HepG2 (cell line): Measurements from ENCODE around the gene SGCB. TPM values are rescaled to one million over a fixed set of nuclear protein-coding genes. Genes with fewer than 3 reads are reported as not detected.

Source experiments
- ATAC-seq: fragments of 200-7000 bp; cut with Tn5 transposase; 3 replicates; pipeline ENCODE4 v1.9.1; 2020; ENCODE audit warnings: mild to moderate bottlenecking, moderate library complexity
- BruUV-seq: library from RNA; stranded (reverse); fragments of 400-500 nt; replicated peaks from 2 replicates; lab custom pipeline; 2021; lab: Mats Ljungman, UMichigan
- CTCF ChIA-PET: fragments of 300-600 bp; formaldehyde crosslinking; extraction: SDS; loops from one replicate; lab custom pipeline; 2021; ENCODE audit warnings: low total read pairs, inconsistent platforms, low intra/inter-chr PET ratio; lab: Yijun Ruan, JAX
- POLR2A ChIA-PET: fragments of 350-600 bp; sonication (Branson Sonifier 250); formaldehyde crosslinking; loops from one replicate; lab custom pipeline; 2020; ENCODE audit warnings: antibody characterized with exemption, inconsistent platforms; lab: Yijun Ruan, JAX
- DNase-seq: peaks from one replicate; pipeline ENCODE4 v3.0.0-alpha.2; 2015; ENCODE audit warnings: low spot score
- FAIRE-seq: peaks from 3 replicates; lab custom pipeline; 2011; peaks lifted over from hg19 to GRCh38; lab: Jason Lieb, UNC
- H2AFZ ChIP-seq: one replicate; pipeline ENCODE4 v1.6.1; 2011; ENCODE audit warnings: low read length, inconsistent platforms
- H3K27ac ChIP-seq: fragments of 300-600 bp; 3 replicates; pipeline ENCODE4 v1.8.0; 2011; ENCODE audit warnings: mixed run types, mild to moderate bottlenecking, mixed read lengths, low read length, inconsistent platforms; ENCODE audit not compliant: insufficient read depth; ENCODE audit errors: extremely low read length
- H3K27me3 ChIP-seq, 2 experiments: fragments of 200-600 bp in 1 of 2; 2 replicates in 1 of 2; 3 replicates in 1 of 2; pipeline versions ENCODE4 v1.6.0 to v1.8.0; 2011; ENCODE audit warnings: low read length in 2 of 2, mild to moderate bottlenecking in 2 of 2, moderate library complexity in 2 of 2, inconsistent platforms in 1 of 2; ENCODE audit not compliant: insufficient read depth in 2 of 2, control insufficient read depth in 1 of 2
- H3K36me3 ChIP-seq, 2 experiments: fragments of 200-600 bp in 1 of 2; replicated peaks in 1 of 2; 2 replicates in 1 of 2; 3 replicates in 1 of 2; pipeline versions ENCODE4 v1.5.1 to v1.8.0; 2011; ENCODE audit warnings: low read length in 2 of 2, inconsistent platforms in 1 of 2; ENCODE audit not compliant: insufficient read depth in 2 of 2, control insufficient read depth in 1 of 2
- H3K4me1 ChIP-seq: 2 replicates; pipeline ENCODE4 v1.5.1; 2012; ENCODE audit warnings: low read length, inconsistent platforms; ENCODE audit not compliant: insufficient read depth
- H3K4me2 ChIP-seq: 2 replicates; pipeline ENCODE4 v1.6.0; 2011; ENCODE audit warnings: low read depth, low read length, inconsistent platforms
- H3K4me3 ChIP-seq, 3 experiments: fragments of 200-600 bp in 1 of 3; sonication (generic), shearing (Covaris generic) in 1 of 3; replicated peaks in 1 of 3; 2 replicates each; pipeline ENCODE4 v1.5.1; 2011 to 2016; ENCODE audit warnings: low read length in 3 of 3, inconsistent platforms in 2 of 3, low read depth in 2 of 3, mild to moderate bottlenecking in 2 of 3, control low read depth in 1 of 3, mixed read lengths in 1 of 3; ENCODE audit not compliant: insufficient read depth in 1 of 3
- H3K79me2 ChIP-seq: one replicate; pipeline ENCODE4 v1.6.1; 2011; ENCODE audit warnings: low read length, inconsistent platforms; ENCODE audit not compliant: insufficient read depth
- H3K9ac ChIP-seq: 2 replicates; pipeline ENCODE4 v1.6.0; 2011; ENCODE audit warnings: mild to moderate bottlenecking, low read depth, low read length, inconsistent platforms; ENCODE audit not compliant: insufficient read depth
- H3K9me3 ChIP-seq: 2 replicates; pipeline ENCODE4 v1.5.1; 2012; ENCODE audit warnings: mild to moderate bottlenecking, low read length
- H4K20me1 ChIP-seq: 2 replicates; pipeline ENCODE4 v1.6.0; 2011; ENCODE audit warnings: inconsistent platforms, mild to moderate bottlenecking, low read length, moderate library complexity; ENCODE audit not compliant: insufficient read depth
- ATF7-NPFF ChIP-seq: sonication (generic); formaldehyde crosslinking; IDR thresholded peaks from 2 replicates; pipeline ENCODE4 v1.8.1; 2023; ENCODE audit warnings: mild to moderate bottlenecking, low read depth, missing genetic modification reagents, moderate library complexity
- ELF1 ChIP-seq: sonication (generic); formaldehyde crosslinking; IDR thresholded peaks from 2 replicates; pipeline ENCODE4 v1.4.0; 2020; ENCODE audit warnings: missing genetic modification reagents
- HNRNPUL1 ChIP-seq: fragments of 200-400 bp; formaldehyde crosslinking; IDR thresholded peaks from 2 replicates; pipeline ENCODE4 v1.6.1; 2017; ENCODE audit warnings: low read depth, mild to moderate bottlenecking, low read length, moderate library complexity
- HOXA7 ChIP-seq: sonication (generic); formaldehyde crosslinking; IDR thresholded peaks from 2 replicates; pipeline ENCODE4 v1.8.1; 2022; ENCODE audit warnings: mild to moderate bottlenecking, missing genetic modification reagents, moderate library complexity
- JARID2 ChIP-seq: sonication (generic); formaldehyde crosslinking; IDR thresholded peaks from 2 replicates; pipeline ENCODE4 v1.8.1; 2023; ENCODE audit warnings: missing genetic modification reagents, inconsistent platforms; ENCODE audit not compliant: insufficient replicate concordance
- SMARCC2 ChIP-seq: fragments of 450-650 bp; IDR thresholded peaks from 2 replicates; pipeline ENCODE4 v1.6.1; 2017; ENCODE audit warnings: antibody characterized with exemption, mild to moderate bottlenecking
- ZNF138 ChIP-seq: sonication (generic); formaldehyde crosslinking; IDR thresholded peaks from 2 replicates; pipeline ENCODE4 v1.5.0; 2020; ENCODE audit warnings: mild to moderate bottlenecking, low read depth, missing genetic modification reagents
- ZNF557 ChIP-seq: sonication (generic); formaldehyde crosslinking; IDR thresholded peaks from 2 replicates; pipeline ENCODE4 v1.4.0; 2020; ENCODE audit warnings: missing genetic modification reagents
- ZNF83 ChIP-seq: sonication (generic); formaldehyde crosslinking; IDR thresholded peaks from 2 replicates; pipeline ENCODE4 v1.4.0; 2020; ENCODE audit warnings: missing genetic modification reagents, mild to moderate bottlenecking, borderline replicate concordance
- WGBS: methylation state at CpG from one replicate; pipeline ENCODE4 v1.1.6; 2017; ENCODE audit warnings: low lambda C conversion rate; 5-methylcytosine and 5-hydroxymethylcytosine counted together
- in situ Hi-C: cut with HindIII; loops from 2 replicates; pipeline ENCODE4 v1.10.0; 2017; ENCODE audit warnings: low pct_unique_long_range_greater_than_20kb; ENCODE audit not compliant: extremely low pct_ligation_motif_present
- intact Hi-C: fragments of 100-400 bp; cut with micrococcal nuclease; formaldehyde crosslinking; loops from one replicate; pipeline ENCODE4 v1.10.0; 2022; ENCODE audit not compliant: unreplicated experiment
- polyA plus RNA-seq, 8 experiments: library from polyadenylated mRNA; depleted of rRNA in 3 of 8; stranded (reverse) in 7 of 8; unstranded in 1 of 8; fragments of >200 nt; fragmentation: Illumina TruSeq in 4 of 8; extraction: Trizol in 4 of 8; gene quantifications; 2 replicates each; pipeline versions ENCODE4 v1.2.1 to v1.2.3, GENCODE V29; 2011 to 2016; ENCODE audit warnings: low read depth in 4 of 8, missing spikeins in 1 of 8, mixed read lengths in 1 of 8; ENCODE audit not compliant: insufficient read depth in 1 of 8
- total RNA-seq, 5 experiments: library from RNA; depleted of rRNA; stranded (reverse); fragments of >200 nt; fragmentation: Illumina TruSeq; extraction: Trizol; gene quantifications; 2 replicates each; pipeline ENCODE4 v1.2.3, GENCODE V29; 2016; ENCODE audit warnings: low read depth in 1 of 5
- TF ChIP-seq, protein P1 (sequence below): sonication (generic); formaldehyde crosslinking; IDR thresholded peaks from 2 replicates; pipeline ENCODE4 v1.5.0; 2020; ENCODE audit warnings: missing genetic modification reagents
- TF ChIP-seq, protein P2 (sequence below): sonication (generic); formaldehyde crosslinking; IDR thresholded peaks from 2 replicates; pipeline ENCODE4 v1.9.0; 2022; ENCODE audit warnings: low read depth, missing genetic modification reagents
- TF ChIP-seq, protein P3 (sequence below): sonication (generic); formaldehyde crosslinking; IDR thresholded peaks from 2 replicates; pipeline ENCODE4 v1.8.0; 2023; ENCODE audit warnings: mild to moderate bottlenecking, missing genetic modification reagents
- TF ChIP-seq, protein P4 (sequence below): sonication (generic); formaldehyde crosslinking; IDR thresholded peaks from 2 replicates; pipeline ENCODE4 v1.4.0; 2020; ENCODE audit warnings: missing genetic modification reagents
- TF ChIP-seq, protein P5 (sequence below): sonication (generic); formaldehyde crosslinking; IDR thresholded peaks from 2 replicates; pipeline ENCODE4 v1.5.1; 2020; ENCODE audit warnings: mild to moderate bottlenecking, missing genetic modification reagents, borderline replicate concordance

Gene SGCB
- total and polyA plus RNA-seq, 2 of the 13 experiments (the other 11 are each of a cell fraction or from before 2014, with no cell fraction given) = 2.2 to 4.8 TPM

DNA sequence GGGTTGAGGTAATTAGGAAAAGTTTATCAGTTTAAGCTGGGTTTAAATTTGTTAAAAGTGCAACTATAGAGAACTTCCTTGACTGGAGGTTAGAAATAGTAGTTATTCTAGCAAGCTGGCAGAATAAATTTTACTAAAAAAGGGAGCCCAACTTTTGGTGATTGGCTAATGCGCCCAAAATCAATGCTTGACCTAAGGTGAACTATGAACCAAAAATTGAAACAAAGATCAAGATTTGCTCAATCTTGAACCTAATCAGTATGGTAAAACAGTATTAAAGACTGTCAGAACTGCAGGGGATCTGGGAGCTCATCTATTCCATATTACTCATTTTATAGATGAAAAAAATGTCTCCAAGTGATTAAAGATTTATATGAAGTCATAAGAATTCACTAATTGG, 6.9 kb upstream of the SGCB start:
- H3K9ac ChIP-seq = no peak overlapping the region
- no peak overlapping the region for H3K27ac ChIP-seq
- no TSS peak for BruUV-seq
- no peaks in the 10 kb centered on the region for H3K9me3 ChIP-seq
- FAIRE-seq (no peak), DNase-seq (no peak), ATAC-seq (no peak)
- ChIA-PET POLR2A (no interaction called here), CTCF (no interaction called here)
- H3K4me2 ChIP-seq = no peak overlapping the region
- no peaks in the 10 kb centered on the region for H3K4me1 ChIP-seq
- H3K79me2 ChIP-seq = no peaks in the 10 kb centered on the region
- no peak overlapping the region for H3K4me3 ChIP-seq
- no peak overlapping the region for H2AFZ ChIP-seq
- H4K20me1 ChIP-seq = no peaks in the 10 kb centered on the region
- no peaks in the 10 kb centered on the region; a peak in 1 of 5 replicates for H3K27me3 ChIP-seq
- in situ Hi-C loops (no loop called here), intact Hi-C loops (no loop called here)
- H3K36me3 ChIP-seq = no peaks in the 10 kb centered on the region
- 88% methylated on average over 1 of the region's 1 CpG for WGBS
- TF ChIP-seq, protein P1, sequence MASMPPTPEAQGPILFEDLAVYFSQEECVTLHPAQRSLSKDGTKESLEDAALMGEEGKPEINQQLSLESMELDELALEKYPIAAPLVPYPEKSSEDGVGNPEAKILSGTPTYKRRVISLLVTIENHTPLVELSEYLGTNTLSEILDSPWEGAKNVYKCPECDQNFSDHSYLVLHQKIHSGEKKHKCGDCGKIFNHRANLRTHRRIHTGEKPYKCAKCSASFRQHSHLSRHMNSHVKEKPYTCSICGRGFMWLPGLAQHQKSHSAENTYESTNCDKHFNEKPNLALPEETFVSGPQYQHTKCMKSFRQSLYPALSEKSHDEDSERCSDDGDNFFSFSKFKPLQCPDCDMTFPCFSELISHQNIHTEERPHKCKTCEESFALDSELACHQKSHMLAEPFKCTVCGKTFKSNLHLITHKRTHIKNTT (CRISPR knock-in tag) = no peak
- TF ChIP-seq, protein P2, sequence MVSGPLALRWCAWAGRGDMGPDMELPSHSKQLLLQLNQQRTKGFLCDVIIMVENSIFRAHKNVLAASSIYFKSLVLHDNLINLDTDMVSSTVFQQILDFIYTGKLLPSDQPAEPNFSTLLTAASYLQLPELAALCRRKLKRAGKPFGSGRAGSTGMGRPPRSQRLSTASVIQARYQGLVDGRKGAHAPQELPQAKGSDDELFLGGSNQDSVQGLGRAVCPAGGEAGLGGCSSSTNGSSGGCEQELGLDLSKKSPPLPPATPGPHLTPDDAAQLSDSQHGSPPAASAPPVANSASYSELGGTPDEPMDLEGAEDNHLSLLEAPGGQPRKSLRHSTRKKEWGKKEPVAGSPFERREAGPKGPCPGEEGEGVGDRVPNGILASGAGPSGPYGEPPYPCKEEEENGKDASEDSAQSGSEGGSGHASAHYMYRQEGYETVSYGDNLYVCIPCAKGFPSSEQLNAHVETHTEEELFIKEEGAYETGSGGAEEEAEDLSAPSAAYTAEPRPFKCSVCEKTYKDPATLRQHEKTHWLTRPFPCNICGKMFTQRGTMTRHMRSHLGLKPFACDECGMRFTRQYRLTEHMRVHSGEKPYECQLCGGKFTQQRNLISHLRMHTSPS (CRISPR knock-in tag) = no peak
- TF ChIP-seq SMARCC2 (no peak), ZNF557 (no peak), JARID2 (CRISPR knock-in tag) (no peak), ZNF83 (CRISPR knock-in tag) (no peak), ELF1 (CRISPR knock-in tag) (no peak), ATF7-NPFF (CRISPR knock-in tag) (no peak), HOXA7 (CRISPR knock-in tag) (no peak), ZNF138 (no peak), HNRNPUL1 (no peak)
- TF ChIP-seq, protein P3, sequence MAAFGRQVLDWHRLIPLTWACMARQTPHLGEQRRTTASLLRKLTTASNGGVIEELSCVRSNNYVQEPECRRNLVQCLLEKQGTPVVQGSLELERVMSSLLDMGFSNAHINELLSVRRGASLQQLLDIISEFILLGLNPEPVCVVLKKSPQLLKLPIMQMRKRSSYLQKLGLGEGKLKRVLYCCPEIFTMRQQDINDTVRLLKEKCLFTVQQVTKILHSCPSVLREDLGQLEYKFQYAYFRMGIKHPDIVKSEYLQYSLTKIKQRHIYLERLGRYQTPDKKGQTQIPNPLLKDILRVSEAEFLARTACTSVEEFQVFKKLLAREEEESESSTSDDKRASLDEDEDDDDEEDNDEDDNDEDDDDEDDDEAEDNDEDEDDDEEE (CRISPR knock-in tag) = no peak
- TF ChIP-seq, protein P4, sequence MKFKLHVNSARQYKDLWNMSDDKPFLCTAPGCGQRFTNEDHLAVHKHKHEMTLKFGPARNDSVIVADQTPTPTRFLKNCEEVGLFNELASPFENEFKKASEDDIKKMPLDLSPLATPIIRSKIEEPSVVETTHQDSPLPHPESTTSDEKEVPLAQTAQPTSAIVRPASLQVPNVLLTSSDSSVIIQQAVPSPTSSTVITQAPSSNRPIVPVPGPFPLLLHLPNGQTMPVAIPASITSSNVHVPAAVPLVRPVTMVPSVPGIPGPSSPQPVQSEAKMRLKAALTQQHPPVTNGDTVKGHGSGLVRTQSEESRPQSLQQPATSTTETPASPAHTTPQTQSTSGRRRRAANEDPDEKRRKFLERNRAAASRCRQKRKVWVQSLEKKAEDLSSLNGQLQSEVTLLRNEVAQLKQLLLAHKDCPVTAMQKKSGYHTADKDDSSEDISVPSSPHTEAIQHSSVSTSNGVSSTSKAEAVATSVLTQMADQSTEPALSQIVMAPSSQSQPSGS (CRISPR knock-in tag) = no peak
- TF ChIP-seq, protein P5, sequence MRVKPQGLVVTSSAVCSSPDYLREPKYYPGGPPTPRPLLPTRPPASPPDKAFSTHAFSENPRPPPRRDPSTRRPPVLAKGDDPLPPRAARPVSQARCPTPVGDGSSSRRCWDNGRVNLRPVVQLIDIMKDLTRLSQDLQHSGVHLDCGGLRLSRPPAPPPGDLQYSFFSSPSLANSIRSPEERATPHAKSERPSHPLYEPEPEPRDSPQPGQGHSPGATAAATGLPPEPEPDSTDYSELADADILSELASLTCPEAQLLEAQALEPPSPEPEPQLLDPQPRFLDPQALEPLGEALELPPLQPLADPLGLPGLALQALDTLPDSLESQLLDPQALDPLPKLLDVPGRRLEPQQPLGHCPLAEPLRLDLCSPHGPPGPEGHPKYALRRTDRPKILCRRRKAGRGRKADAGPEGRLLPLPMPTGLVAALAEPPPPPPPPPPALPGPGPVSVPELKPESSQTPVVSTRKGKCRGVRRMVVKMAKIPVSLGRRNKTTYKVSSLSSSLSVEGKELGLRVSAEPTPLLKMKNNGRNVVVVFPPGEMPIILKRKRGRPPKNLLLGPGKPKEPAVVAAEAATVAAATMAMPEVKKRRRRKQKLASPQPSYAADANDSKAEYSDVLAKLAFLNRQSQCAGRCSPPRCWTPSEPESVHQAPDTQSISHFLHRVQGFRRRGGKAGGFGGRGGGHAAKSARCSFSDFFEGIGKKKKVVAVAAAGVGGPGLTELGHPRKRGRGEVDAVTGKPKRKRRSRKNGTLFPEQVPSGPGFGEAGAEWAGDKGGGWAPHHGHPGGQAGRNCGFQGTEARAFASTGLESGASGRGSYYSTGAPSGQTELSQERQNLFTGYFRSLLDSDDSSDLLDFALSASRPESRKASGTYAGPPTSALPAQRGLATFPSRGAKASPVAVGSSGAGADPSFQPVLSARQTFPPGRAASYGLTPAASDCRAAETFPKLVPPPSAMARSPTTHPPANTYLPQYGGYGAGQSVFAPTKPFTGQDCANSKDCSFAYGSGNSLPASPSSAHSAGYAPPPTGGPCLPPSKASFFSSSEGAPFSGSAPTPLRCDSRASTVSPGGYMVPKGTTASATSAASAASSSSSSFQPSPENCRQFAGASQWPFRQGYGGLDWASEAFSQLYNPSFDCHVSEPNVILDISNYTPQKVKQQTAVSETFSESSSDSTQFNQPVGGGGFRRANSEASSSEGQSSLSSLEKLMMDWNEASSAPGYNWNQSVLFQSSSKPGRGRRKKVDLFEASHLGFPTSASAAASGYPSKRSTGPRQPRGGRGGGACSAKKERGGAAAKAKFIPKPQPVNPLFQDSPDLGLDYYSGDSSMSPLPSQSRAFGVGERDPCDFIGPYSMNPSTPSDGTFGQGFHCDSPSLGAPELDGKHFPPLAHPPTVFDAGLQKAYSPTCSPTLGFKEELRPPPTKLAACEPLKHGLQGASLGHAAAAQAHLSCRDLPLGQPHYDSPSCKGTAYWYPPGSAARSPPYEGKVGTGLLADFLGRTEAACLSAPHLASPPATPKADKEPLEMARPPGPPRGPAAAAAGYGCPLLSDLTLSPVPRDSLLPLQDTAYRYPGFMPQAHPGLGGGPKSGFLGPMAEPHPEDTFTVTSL (CRISPR knock-in tag) = no peak
